H1 (cell line): ENCODE data around the gene TACSTD2. TPM values are rescaled to one million over a fixed set of nuclear protein-coding genes. Genes with fewer than 3 reads are reported as not detected.

Experiments
- CHD7 ChIP-seq: fragments of 300-600 bp; sonication (generic); IDR thresholded peaks from 2 replicates; pipeline ENCODE4 v1.7.1; 2012; ENCODE audit warnings: low read length, moderate library complexity, mild to moderate bottlenecking, inconsistent platforms; ENCODE audit not compliant: insufficient replicate concordance
- CREB1 ChIP-seq: IDR thresholded peaks from 2 replicates; pipeline ENCODE4 v1.6.1; 2012; ENCODE audit warnings: inconsistent platforms
- FOSL1 ChIP-seq: IDR thresholded peaks from 2 replicates; pipeline ENCODE4 v1.6.1; 2011; ENCODE audit warnings: mild to moderate bottlenecking, low read depth, low read length, moderate library complexity; ENCODE audit not compliant: insufficient read depth
- TCF12 ChIP-seq: IDR thresholded peaks from 2 replicates; pipeline ENCODE4 v1.6.1; 2011; ENCODE audit warnings: low read depth, mild to moderate bottlenecking, low read length
- polyA plus RNA-seq, 7 experiments: library from polyadenylated mRNA; depleted of rRNA in 3 of 7; stranded (reverse) in 5 of 7; unstranded in 2 of 7; fragments of >200 nt in 5 of 7; fragments of 200-250 nt in 2 of 7; gene quantifications; 1 replicate in 5 of 7; 2 replicates in 1 of 7; 4 replicates in 1 of 7; pipeline versions ENCODE4 v1.2.1 to v1.2.3, GENCODE V29; 2011 to 2013; ENCODE audit warnings: missing spikeins in 2 of 7, mixed read lengths in 2 of 7
- total RNA-seq: library from RNA; stranded (reverse); fragmentation: NEBNext Ultra II Directional; extraction: Animal tissue kit (Norgen Biotek cat#: 25700); gene quantifications from 2 replicates; pipeline ENCODE4 v1.2.1, GENCODE V29; 2021

Gene TACSTD2
- total and polyA plus RNA-seq, 2 of the 8 experiments (the other 6 are each of a cell fraction or from before 2014, with no cell fraction given): 0.76 to 0.85 TPM

- TF ChIP-seq CHD7 (no peak), FOSL1 (no peak), TCF12 (no peak), CREB1 (no peak)
Measured at GRCh38 chr1:58528518-58528917, 48.5 kb downstream of the TACSTD2 start (continued).
